Type B pancreatic cell (in vitro differentiated cells): ENCODE data around the gene SLC2A13. TPM values are rescaled to one million over a fixed set of nuclear protein-coding genes. Genes with fewer than 3 reads are reported as not detected.

Experiments
- DNase-seq: peaks from one replicate; pipeline ENCODE4 v3.0.0; 2021; ENCODE audit warnings: mixed read lengths; ENCODE audit not compliant: unreplicated experiment; ENCODE audit errors: extremely low spot score
- H3K27ac Mint-ChIP-seq: 2 replicates; pipeline ENCODE4 v1.8.0; 2021; ENCODE audit warnings: mild to moderate bottlenecking, mixed read lengths
- H3K27me3 Mint-ChIP-seq: 2 replicates; pipeline ENCODE4 v1.8.0; 2021; ENCODE audit warnings: mixed read lengths
- H3K36me3 Mint-ChIP-seq: 2 replicates; pipeline ENCODE4 v1.8.0; 2021; ENCODE audit warnings: mixed read lengths
- H3K4me1 Mint-ChIP-seq: one replicate; pipeline ENCODE4 v1.8.0; 2021; ENCODE audit warnings: mixed read lengths; ENCODE audit not compliant: unreplicated experiment
- H3K4me3 Mint-ChIP-seq: 2 replicates; pipeline ENCODE4 v1.8.0; 2021; ENCODE audit warnings: mild to moderate bottlenecking, mixed read lengths
- H3K9me3 Mint-ChIP-seq: 2 replicates; pipeline ENCODE4 v1.8.0; 2021; ENCODE audit warnings: mixed read lengths
- CTCF ChIP-seq: fragments of 200-600 bp; sonication (generic); conservative IDR thresholded peaks from 2 replicates; pipeline ENCODE4 v1.5.0; 2021; ENCODE audit warnings: antibody characterized with exemption, mild to moderate bottlenecking
- total RNA-seq: library from RNA; stranded (reverse); gene quantifications from 2 replicates; pipeline ENCODE4 v1.2.1, GENCODE V29; 2021; ENCODE audit warnings: low replicate concordance

SLC2A13 gene
- total RNA-seq, 1 donor from 2014 or later, result 7.1 TPM

- Mint-ChIP-seq H3K4me1 (no peaks in the 10 kb centered on the region), H3K4me3 (no peak overlapping the region), H3K36me3 (no peaks in the 10 kb centered on the region), H3K27me3 (no peaks in the 10 kb centered on the region), H3K9me3 (no peaks in the 10 kb centered on the region), H3K27ac (no peak overlapping the region)
- DNase-seq, result no peak
- TF ChIP-seq CTCF, result no peak
Observed at GRCh38 chr12:39835517-39836489, 270.1 kb downstream of the SLC2A13 start.

DNA sequence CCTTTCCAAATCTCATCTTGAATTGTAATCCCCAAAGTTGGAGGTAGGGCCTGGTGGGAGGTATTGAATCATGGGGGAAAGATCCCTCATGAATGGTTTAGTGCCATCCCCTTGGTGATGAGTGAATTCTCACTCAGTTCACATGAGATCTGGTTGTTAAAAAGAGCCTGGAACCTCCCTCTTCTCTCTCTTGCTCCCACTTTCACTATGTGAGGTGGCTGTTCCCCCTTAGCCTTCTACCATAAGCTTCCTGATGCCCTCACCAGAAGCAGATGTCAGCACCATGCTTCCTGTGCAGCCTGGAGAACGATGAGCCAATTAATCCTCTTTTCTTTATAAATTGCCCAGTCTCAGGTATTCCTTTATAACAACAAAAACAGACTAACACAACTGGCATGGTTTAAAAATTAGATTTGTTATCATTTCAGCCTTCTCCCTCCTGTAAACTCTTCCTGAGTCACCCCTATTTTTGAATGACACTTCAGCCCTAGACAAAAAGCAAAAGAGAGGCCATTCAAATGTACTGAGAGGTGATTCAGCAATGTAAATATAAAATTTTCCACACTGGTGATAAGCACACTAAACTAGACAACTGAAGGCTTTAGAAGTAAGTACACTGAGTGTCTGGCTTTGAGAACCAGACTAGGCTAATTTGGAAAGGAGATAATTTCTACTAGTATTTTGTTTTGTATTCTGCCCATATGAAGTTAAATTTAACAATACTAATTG, 274.1 kb downstream of the SLC2A13 start:
- no peak overlapping the region for H3K4me3 Mint-ChIP-seq
- no peak for TF ChIP-seq CTCF
- H3K4me1 Mint-ChIP-seq, result no peaks in the 10 kb centered on the region
- DNase-seq, result no peak
- no peaks in the 10 kb centered on the region for H3K27me3 Mint-ChIP-seq
- H3K27ac Mint-ChIP-seq, result no peak overlapping the region
- H3K9me3 Mint-ChIP-seq, result no peaks in the 10 kb centered on the region
- H3K36me3 Mint-ChIP-seq, result no peaks in the 10 kb centered on the region

DNA sequence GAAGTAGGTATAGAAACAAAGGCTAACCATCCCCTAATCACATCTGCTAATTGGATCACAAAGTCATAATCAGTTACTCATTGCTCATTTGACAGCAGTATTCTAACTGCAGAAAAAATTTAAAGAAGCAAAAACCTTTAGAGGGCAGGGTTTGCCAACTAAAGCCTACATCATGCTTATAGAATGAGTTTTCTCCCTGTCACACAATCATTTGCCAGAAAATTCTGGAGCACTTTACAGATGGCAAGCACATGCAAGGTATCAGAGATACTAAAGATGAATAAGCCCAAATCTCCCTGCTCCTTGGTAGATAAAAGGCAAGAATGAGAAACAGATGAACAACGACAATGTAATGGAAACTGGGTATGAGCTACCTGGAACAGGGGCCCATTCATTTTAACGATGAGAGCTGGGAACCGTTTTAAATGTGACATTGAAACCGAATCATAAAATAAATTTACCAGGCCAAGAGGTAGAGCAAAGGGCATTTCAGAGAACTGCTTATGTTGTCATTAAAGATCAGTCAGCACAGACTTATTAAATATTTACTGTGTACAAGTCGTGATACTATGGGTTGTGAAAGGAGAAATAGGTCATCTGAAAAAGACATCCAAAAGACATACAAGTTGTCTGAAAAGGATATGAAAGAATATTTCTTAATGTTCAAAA, 274.9 kb downstream of the SLC2A13 start:
- Mint-ChIP-seq H3K27ac (no peak overlapping the region), H3K9me3 (no peaks in the 10 kb centered on the region), H3K36me3 (no peaks in the 10 kb centered on the region), H3K4me3 (no peak overlapping the region), H3K27me3 (no peaks in the 10 kb centered on the region), H3K4me1 (no peaks in the 10 kb centered on the region)
- TF ChIP-seq CTCF, result no peak
- no peak for DNase-seq

GRCh38 chr12:39830171-39830570, 275.7 kb downstream of the SLC2A13 start:
- H3K4me3 Mint-ChIP-seq, result no peak overlapping the region
- no peaks in the 10 kb centered on the region for H3K27me3 Mint-ChIP-seq
- H3K36me3 Mint-ChIP-seq, result no peaks in the 10 kb centered on the region
- no peak for TF ChIP-seq CTCF
- H3K27ac Mint-ChIP-seq, result no peak overlapping the region
- H3K9me3 Mint-ChIP-seq, result no peaks in the 10 kb centered on the region
- DNase-seq, result no peak
- H3K4me1 Mint-ChIP-seq, result no peaks in the 10 kb centered on the region

DNA sequence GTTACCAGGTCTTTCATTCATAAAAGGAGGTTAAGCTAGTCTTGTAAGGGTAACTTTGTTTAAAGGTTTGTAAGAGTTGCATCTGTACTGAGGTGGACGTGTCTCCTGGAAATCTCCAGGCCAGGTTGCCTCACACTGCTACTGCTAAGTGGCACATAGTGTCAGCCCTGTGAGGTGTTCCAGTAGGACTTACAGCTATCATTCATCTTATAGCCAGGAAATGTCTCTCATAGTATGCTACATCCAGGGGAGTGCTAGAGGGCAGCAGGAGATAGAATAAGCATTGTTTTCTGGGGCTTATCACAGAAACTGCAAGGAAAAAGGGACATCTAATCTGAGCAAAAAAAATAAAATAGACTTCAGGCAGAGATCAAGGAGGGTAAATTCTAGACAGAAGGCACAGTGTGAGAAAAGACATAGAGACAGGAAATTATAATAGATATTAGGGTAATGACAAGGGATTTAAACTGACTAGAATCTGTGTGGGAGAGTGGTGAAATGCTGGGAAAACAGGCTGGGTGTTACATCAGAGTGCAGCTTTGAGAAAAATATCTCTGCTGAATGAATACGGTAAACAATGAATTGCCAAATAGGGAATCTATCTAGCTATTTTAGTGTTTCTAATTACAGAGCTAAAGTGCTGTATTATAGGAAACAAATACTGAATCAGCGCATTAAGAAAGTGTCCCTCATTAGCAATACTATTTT, 281.2 kb downstream of the SLC2A13 start:
- TF ChIP-seq CTCF, result no peak
- Mint-ChIP-seq H3K27ac (no peak overlapping the region), H3K36me3 (no peaks in the 10 kb centered on the region), H3K27me3 (no peaks in the 10 kb centered on the region), H3K9me3 (no peaks in the 10 kb centered on the region), H3K4me1 (no peaks in the 10 kb centered on the region), H3K4me3 (no peak overlapping the region)
- DNase-seq, result no peak
